Camera-type eye (tissue), 1 donor: ENCODE measurements around the gene STIL. TPM values are rescaled to one million over a fixed set of nuclear protein-coding genes. Genes with fewer than 3 reads are reported as not detected.

Experiments used
- total RNA-seq: library from RNA; depleted of rRNA; stranded (reverse); fragments of >200 nt; gene quantifications from one replicate; pipeline ENCODE4 v1.2.3, GENCODE V29; 2014

The STIL gene
- total RNA-seq: 7.1 TPM

DNA sequence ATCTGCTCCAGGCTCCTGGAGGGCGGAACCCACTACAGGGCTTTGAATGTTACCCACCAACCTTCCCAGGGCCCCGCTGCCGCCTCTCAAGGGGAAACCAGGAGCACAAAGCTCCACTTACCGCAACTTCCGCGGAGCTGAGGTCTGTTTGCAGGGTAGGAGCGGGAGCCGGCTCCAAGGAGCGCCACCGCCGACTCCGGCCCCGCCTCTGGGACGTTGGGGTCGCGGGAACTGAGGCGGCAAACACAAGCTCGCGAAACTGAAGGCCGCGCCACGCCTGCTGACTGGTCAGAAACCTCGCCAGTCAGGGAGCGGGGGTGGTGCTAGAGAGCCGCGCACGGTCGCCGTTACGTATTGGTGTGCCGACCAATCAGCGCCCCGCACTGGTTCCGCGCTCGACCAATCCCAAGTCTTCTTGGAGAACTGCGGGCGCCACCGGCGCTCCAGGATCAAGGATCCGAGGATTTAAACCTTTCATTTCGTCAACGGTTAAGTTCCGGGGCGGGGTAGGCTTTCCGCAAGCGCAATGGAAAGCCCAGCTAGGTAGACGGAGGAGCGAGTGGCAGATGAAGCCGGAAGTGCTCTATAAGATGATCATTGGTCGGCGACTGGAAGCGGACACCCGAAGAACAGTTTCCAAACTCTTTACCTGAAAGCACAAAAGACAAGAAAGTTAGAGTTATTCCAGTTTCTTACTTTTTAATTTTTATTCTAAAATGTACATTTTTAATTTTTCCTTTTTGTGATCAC lies at the start of gene STIL:
Gene STIL, minus strand, starts transcription at position 233 of the 750 bp plus-strand sequence. CDS start 3,828 bp downstream, outside the sequence.

DNA sequence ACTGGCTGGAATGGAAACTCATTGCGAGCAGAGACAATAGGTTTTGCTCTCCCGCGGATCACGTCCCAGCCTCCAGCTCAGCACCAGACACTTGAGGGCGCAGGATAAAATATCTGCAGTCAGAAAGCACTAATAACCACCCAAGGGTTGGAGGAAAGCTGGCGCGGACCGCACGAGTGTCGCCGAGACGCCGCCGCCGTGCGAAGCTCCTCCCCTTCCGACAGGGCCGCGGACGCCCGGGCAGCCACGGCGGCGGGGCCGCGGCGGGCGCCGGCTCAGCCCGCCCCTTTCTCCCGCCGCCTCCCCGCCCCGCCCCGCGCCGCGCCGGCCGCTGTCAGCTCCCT lies 19.6 kb upstream of the STIL start, which contains the start of gene CMPK1:
Gene CMPK1, plus strand, starts transcription at position 213 of the 344 bp plus-strand sequence. CDS start 156 bp downstream, outside the sequence.

DNA sequence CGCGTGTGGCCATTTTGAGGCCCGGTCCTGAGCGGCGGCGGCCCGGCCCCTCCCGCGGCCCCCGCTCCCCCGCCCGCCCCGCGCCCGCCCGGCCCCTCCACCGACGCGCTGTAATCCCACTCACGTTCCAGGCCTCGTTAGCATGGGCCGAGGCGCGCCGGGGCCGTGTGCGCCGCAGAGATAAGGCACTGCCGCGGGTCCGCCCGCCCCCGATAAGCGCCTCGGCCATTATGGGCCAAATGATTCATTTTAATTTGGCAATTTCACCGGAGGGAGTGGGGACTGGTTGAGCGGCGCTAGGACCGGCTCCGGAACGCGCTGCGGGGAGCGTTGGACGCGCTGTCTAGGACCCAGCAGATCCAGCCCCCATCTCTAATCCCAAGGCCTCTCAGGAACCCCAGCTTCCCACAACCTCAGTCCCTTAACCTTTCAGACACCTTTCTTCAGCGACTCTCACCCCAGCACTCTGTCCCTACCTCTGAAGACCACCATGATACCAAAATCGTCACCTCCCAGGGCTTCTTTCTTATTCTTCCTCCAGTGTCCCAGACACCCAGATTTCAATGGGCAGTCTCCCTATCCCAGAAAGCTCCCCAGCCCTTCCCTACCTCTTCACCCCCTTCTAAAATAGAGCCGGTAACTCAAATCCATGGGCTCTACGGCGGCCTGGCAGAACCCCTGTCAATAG lies 81.6 kb downstream of the STIL start, which contains the start of gene TAL1:
Gene TAL1, minus strand, starts transcription at position 39 of the 688 bp plus-strand sequence. CDS start 6,337 bp downstream, outside the sequence.

Other genes starting within 250 kb of the STIL start
- gene CYP4Z1, start 246.9 kb downstream of the STIL start, total RNA-seq: 0.33 TPM
- gene CYP4A22, start 176.7 kb downstream of the STIL start, total RNA-seq: not detected
- gene PDZK1IP1, start 124.1 kb downstream of the STIL start, total RNA-seq: 1.0 TPM
- 4.2 TPM for gene TAL1, start 81.9 kb downstream of the STIL start, total RNA-seq
- 109 TPM for gene CMPK1, start 19.6 kb upstream of the STIL start, total RNA-seq
- gene FOXE3, start 102.1 kb upstream of the STIL start, total RNA-seq: 0.22 TPM
- 2.0 TPM for gene FOXD2, start 123.9 kb upstream of the STIL start, total RNA-seq